HG03378 (cell line): ENCODE measurements around the gene SYNJ1.
"Not testable (repeated sequence)": the region's sequence is repeated elsewhere in the genome, so short reads cannot be mapped to it uniquely, and the experiment has no call there.

Experiments
- ATAC-seq: cut with Tn5 transposase; IDR thresholded peaks from one replicate; pipeline ENCODE4 v1.9.1; 2021; ENCODE audit warnings: mild to moderate bottlenecking, moderate library complexity; ENCODE audit not compliant: unreplicated experiment

The SYNJ1 gene

GRCh38 chr21:32727687-32728455 lies at the start of gene SYNJ1:
Gene SYNJ1 (minus strand): TSS chr21:32728013. CDS start chr21:32726895, 1,118 bp downstream.
- ATAC-seq: peak; percentile 75

- ATAC-seq: no peak
These were observed 49.5 kb upstream of the SYNJ1 start for GRCh38 chr21:32777269-32777668.

GRCh38 chr21:32776743-32777142 lies 48.9 kb upstream of the SYNJ1 start:
- ATAC-seq: no peak

- ATAC-seq: not testable (repeated sequence)
These were observed 45.2 kb upstream of the SYNJ1 start for GRCh38 chr21:32773048-32773344.

GRCh38 chr21:32772281-32773047 lies 44.7 kb upstream of the SYNJ1 start:
- ATAC-seq: no peak

- ATAC-seq: peak; percentile 20
These were observed 43.2 kb upstream of the SYNJ1 start for GRCh38 chr21:32770871-32771523.

GRCh38 chr21:32768530-32768929 lies 40.7 kb upstream of the SYNJ1 start:
- no peak for ATAC-seq

GRCh38 chr21:32765058-32765457 lies 37.2 kb upstream of the SYNJ1 start:
- ATAC-seq: no peak

- ATAC-seq: no peak
These were observed 36.4 kb upstream of the SYNJ1 start for GRCh38 chr21:32764186-32764585.

GRCh38 chr21:32757804-32758203 lies 30.0 kb upstream of the SYNJ1 start:
- ATAC-seq: no peak

GRCh38 chr21:32756096-32756495 lies 28.3 kb upstream of the SYNJ1 start:
- ATAC-seq: no peak

GRCh38 chr21:32753818-32754585 lies 26.2 kb upstream of the SYNJ1 start:
- ATAC-seq: no peak

GRCh38 chr21:32750405-32750804 lies 22.6 kb upstream of the SYNJ1 start:
- no peak for ATAC-seq

- ATAC-seq: no peak
These were observed 21.8 kb upstream of the SYNJ1 start for GRCh38 chr21:32749662-32750061.

GRCh38 chr21:32748529-32748928 lies 20.7 kb upstream of the SYNJ1 start:
- no peak for ATAC-seq

- ATAC-seq: no peak
These were observed 19.6 kb upstream of the SYNJ1 start for GRCh38 chr21:32747396-32747795.

GRCh38 chr21:32746711-32747110 lies 18.9 kb upstream of the SYNJ1 start:
- ATAC-seq: not testable (repeated sequence)

GRCh38 chr21:32742396-32742795 lies 14.6 kb upstream of the SYNJ1 start:
- ATAC-seq: no peak

- ATAC-seq: no peak
These were observed 13.5 kb upstream of the SYNJ1 start for GRCh38 chr21:32741336-32741735.

GRCh38 chr21:32739946-32740345 lies 12.1 kb upstream of the SYNJ1 start:
- no peak for ATAC-seq

- ATAC-seq: not testable (repeated sequence)
These were observed 8.3 kb upstream of the SYNJ1 start for GRCh38 chr21:32736083-32736482.
